ENCODE data around the gene LARP6.

- no peak for TF ChIP-seq CTCF (IDR thresholded peaks at IDR 0.05)
- TF ChIP-seq POLR2A (IDR thresholded peaks at IDR 0.05): no peak
Measured at GRCh38 chr15:70833422-70833821, 20.5 kb downstream of the LARP6 start.

All from body of pancreas (tissue), 4 donors.